ENCODE data around the gene ZNF532. TPM values are rescaled to one million over a fixed set of nuclear protein-coding genes. Genes with fewer than 3 reads are reported as not detected.
A peak's percentile ranks its signal among the peaks of the same experiment; 100 is the strongest.

ZNF532 gene
- total RNA-seq, 1 donor from 2014 or later, result 69.4 TPM

DNA sequence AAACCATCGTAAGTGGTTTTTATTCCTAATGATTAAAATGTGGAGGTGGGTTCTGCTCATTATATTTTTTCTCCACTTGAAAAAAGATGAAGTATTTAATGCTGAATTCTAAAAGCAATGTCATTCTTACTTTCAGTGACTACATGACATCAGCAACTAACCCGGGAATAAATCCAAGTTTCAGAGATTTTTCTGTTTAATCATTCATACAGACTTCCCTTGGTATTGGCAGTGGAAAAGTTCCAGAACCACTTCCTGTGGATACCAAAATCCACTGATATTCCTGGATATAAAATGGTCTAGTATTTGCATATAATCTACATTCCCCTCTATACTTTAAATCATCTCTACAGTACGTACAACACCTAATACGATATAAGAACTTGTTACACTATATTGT, 128.6 kb downstream of the ZNF532 start:
- Histone ChIP-seq H3K36me3 (ENCODE audit: control insufficient read depth in 3 of 3, insufficient read depth in 3 of 3, low read length in 3 of 3) (no peaks in the 10 kb centered on the region), H3K9ac (ENCODE audit: low read depth in 1 of 3, low read length in 3 of 3) (no peak overlapping the region), H3K27ac (ENCODE audit: low read depth, low read length) (peak overlapping the region; percentile 94), H3K4me3 (ENCODE audit: low read length in 3 of 3) (no peak overlapping the region), H3K9me3 (ENCODE audit: control insufficient read depth in 3 of 3, low read length in 3 of 3) (no peaks in the 10 kb centered on the region), H3K4me1 (ENCODE audit: control insufficient read depth in 3 of 3, insufficient read depth in 3 of 3, low read length in 3 of 3) (peaks cover 43 to 73% (median 45%) of the 10 kb centered on the region in 3 donors), H3K27me3 (ENCODE audit: control insufficient read depth in 3 of 3, insufficient read depth in 3 of 3, low read length in 3 of 3) (no peaks in the 10 kb centered on the region)

DNA sequence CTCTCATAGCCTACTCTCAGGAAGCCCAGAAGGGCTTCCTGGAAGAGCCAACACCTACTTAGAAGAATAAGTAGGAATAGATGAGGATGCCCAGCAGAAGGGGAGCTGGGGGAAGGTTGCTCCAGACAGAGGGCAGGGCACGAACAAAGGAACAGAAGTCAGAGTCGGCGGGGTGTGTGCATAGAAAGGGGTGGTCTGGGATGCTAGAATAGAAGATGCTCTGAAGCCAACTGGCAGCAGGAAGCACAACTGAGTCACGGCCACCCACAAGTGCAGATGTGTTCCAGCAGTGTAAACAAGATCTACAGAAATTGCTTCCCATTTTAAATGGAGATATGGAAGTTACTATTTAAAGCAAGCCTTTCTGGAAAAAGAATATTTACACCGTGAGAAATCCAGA, 131.0 kb downstream of the ZNF532 start:
- Histone ChIP-seq H3K9me3 (ENCODE audit: control insufficient read depth in 3 of 3, low read length in 3 of 3) (no peaks in the 10 kb centered on the region), H3K4me1 (ENCODE audit: control insufficient read depth in 3 of 3, insufficient read depth in 3 of 3, low read length in 3 of 3) (peaks cover 37 to 67% (median 47%) of the 10 kb centered on the region in 3 donors), H3K27me3 (ENCODE audit: control insufficient read depth in 3 of 3, insufficient read depth in 3 of 3, low read length in 3 of 3) (no peaks in the 10 kb centered on the region), H3K9ac (ENCODE audit: low read depth in 1 of 3, low read length in 3 of 3) (no peak overlapping the region), H3K4me3 (ENCODE audit: low read length in 3 of 3) (no peak overlapping the region), H3K27ac (ENCODE audit: low read depth, low read length) (peak overlapping the region; percentile 31), H3K36me3 (ENCODE audit: control insufficient read depth in 3 of 3, insufficient read depth in 3 of 3, low read length in 3 of 3) (no peaks in the 10 kb centered on the region)

DNA sequence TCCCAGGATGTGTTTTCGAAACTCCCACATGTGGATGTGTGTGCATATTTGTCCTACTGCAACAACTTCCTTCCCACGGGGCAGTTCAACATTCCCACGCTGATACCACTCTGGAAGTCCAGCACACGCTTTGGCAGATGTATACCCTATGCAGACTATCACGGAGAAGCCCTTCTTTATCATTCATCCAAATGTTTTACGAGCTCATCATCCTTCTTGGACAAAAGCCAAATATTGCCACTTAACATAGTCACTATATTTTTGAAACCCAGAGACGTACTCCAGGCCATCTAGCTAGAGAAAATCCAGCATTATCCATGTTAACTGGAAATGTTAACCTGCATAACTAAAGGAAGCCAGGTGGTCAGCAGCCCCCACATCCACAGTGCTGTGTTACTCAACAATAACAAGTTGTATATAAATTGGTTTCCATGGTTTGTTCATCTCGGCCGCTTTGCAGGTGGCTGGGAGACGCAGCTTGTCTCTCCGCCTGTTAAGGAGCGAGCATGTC, 131.5 kb downstream of the ZNF532 start:
- Histone ChIP-seq H3K9me3 (ENCODE audit: control insufficient read depth in 3 of 3, low read length in 3 of 3) (no peaks in the 10 kb centered on the region), H3K9ac (ENCODE audit: low read depth in 1 of 3, low read length in 3 of 3) (no peak overlapping the region), H3K27me3 (ENCODE audit: control insufficient read depth in 3 of 3, insufficient read depth in 3 of 3, low read length in 3 of 3) (no peaks in the 10 kb centered on the region), H3K4me1 (ENCODE audit: control insufficient read depth in 3 of 3, insufficient read depth in 3 of 3, low read length in 3 of 3) (peaks cover 32 to 62% (median 41%) of the 10 kb centered on the region in 3 donors), H3K36me3 (ENCODE audit: control insufficient read depth in 3 of 3, insufficient read depth in 3 of 3, low read length in 3 of 3) (no peaks in the 10 kb centered on the region), H3K4me3 (ENCODE audit: low read length in 3 of 3) (no peak overlapping the region), H3K27ac (ENCODE audit: low read depth, low read length) (peak overlapping the region; percentile 78)

DNA sequence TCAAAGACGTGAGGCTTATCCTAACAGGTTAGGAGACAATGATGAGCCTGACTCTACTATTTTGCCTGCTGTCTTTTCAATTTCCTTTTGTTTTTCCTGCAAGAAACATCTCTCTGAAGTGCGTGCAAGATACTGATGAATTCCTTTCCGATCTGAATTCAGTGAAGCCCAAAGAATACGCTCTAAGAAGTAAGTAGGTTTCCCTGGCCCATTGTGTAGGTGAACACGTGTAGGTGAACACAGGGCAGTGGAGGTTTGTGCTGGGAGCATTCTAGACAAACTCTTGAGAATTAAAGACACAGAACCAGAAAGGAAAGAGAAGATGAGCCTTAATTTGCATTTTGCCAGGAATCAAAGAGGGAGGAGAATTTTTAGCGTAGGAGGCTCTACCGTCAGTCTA, 132.0 kb downstream of the ZNF532 start:
- peaks cover 29 to 57% (median 36%) of the 10 kb centered on the region in 3 donors for H3K4me1 ChIP-seq (ENCODE audit: control insufficient read depth in 3 of 3, insufficient read depth in 3 of 3, low read length in 3 of 3)
- no peaks in the 10 kb centered on the region for H3K9me3 ChIP-seq (ENCODE audit: control insufficient read depth in 3 of 3, low read length in 3 of 3)
- peak overlapping the region; percentile 78 for H3K27ac ChIP-seq (ENCODE audit: low read depth, low read length)
- no peak overlapping the region for H3K9ac ChIP-seq (ENCODE audit: low read depth in 1 of 3, low read length in 3 of 3)
- no peaks in the 10 kb centered on the region for H3K27me3 ChIP-seq (ENCODE audit: control insufficient read depth in 3 of 3, insufficient read depth in 3 of 3, low read length in 3 of 3)
- no peaks in the 10 kb centered on the region for H3K36me3 ChIP-seq (ENCODE audit: control insufficient read depth in 3 of 3, insufficient read depth in 3 of 3, low read length in 3 of 3)
- H3K4me3 ChIP-seq (ENCODE audit: low read length in 3 of 3), result no peak overlapping the region

DNA sequence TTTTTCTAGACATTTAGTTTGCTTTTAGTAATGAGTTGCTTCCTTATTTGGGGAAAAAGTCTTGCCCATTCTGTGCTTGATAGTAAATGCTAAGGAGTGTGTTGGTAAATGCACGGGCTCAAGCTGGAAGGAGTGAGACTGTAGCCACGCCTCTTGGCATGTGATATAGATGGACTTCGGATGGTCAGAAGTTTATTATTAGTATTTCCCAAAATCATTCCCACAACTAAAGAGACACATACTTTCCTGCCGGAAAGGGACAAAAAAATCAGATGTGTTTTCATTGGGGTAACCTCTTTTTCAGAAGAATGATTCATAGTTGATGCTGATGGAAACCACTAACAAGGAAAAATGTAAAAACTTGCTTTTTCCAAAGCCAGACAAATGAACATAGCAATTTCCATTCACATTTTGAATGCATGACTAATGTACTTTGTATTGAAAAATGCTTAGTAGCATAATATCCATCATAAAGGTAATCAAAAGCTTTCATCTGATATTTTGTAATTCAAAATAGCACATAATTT, 133.2 kb downstream of the ZNF532 start:
- Histone ChIP-seq H3K27ac (ENCODE audit: low read depth, low read length) (peak overlapping the region; percentile 78), H3K36me3 (ENCODE audit: control insufficient read depth in 3 of 3, insufficient read depth in 3 of 3, low read length in 3 of 3) (no peaks in the 10 kb centered on the region), H3K4me1 (ENCODE audit: control insufficient read depth in 3 of 3, insufficient read depth in 3 of 3, low read length in 3 of 3) (peaks cover 19 to 45% (median 26%) of the 10 kb centered on the region in 3 donors)

DNA sequence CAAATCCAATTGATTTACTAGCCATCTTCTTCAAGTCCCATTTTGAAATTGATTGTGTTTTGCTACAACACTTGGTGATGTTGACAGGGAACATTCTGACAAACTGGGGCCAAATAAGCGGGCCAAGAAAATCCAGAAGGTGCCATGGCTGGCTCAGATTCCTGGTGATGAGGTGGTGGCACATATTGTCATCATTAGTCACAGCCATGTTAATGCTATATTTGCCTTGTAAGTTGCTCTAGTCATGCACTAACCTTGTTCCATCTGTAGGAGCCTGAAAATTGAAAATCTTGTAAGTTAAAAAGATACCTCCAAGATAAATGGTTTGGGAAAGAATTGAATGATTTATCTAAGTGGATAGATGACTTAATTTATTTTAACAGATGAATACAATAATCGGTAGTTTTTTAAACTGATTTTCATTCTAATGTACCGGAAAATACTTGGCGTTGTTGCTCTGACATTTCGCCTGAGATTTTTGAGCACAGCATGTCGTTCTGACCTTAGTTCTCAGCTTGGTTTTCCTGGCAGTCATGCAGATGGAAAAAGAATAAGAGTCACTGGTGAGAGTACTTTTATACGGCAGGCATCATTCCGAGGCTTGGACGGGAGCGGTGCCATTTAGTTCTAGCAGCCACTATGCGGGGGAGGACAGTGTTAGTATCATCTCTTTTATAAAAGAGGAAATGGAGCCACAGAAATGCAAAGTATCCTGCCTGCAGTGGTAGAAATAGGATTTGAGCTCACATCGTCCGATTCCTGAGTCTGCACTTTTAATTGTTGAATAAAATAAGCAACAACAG, 133.9 kb downstream of the ZNF532 start:
- H3K4me3 ChIP-seq (ENCODE audit: low read length in 3 of 3), result peak overlapping the region; percentile 22 to 48 (median 26)
- H3K27me3 ChIP-seq (ENCODE audit: control insufficient read depth in 3 of 3, insufficient read depth in 3 of 3, low read length in 3 of 3), result no peaks in the 10 kb centered on the region
- peak overlapping the region; percentile 78 for H3K27ac ChIP-seq (ENCODE audit: low read depth, low read length)
- H3K9ac ChIP-seq (ENCODE audit: low read depth in 1 of 3, low read length in 3 of 3), result peak overlapping the region; percentile 4 to 68 (median 26)
- H3K9me3 ChIP-seq (ENCODE audit: control insufficient read depth in 3 of 3, low read length in 3 of 3), result no peaks in the 10 kb centered on the region
- peaks cover 19 to 45% (median 26%) of the 10 kb centered on the region in 3 donors for H3K4me1 ChIP-seq (ENCODE audit: control insufficient read depth in 3 of 3, insufficient read depth in 3 of 3, low read length in 3 of 3)
- no peaks in the 10 kb centered on the region for H3K36me3 ChIP-seq (ENCODE audit: control insufficient read depth in 3 of 3, insufficient read depth in 3 of 3, low read length in 3 of 3)

More for the DNA sequence above, 133.2 kb downstream of the ZNF532 start:
- Histone ChIP-seq H3K4me3 (ENCODE audit: low read length in 3 of 3) (peak overlapping the region in 1 of 3 donors; percentile 2), H3K27me3 (ENCODE audit: control insufficient read depth in 3 of 3, insufficient read depth in 3 of 3, low read length in 3 of 3) (no peaks in the 10 kb centered on the region), H3K9me3 (ENCODE audit: control insufficient read depth in 3 of 3, low read length in 3 of 3) (no peaks in the 10 kb centered on the region), H3K9ac (ENCODE audit: low read depth in 1 of 3, low read length in 3 of 3) (peak overlapping the region in 1 of 3 donors; percentile 8)

DNA sequence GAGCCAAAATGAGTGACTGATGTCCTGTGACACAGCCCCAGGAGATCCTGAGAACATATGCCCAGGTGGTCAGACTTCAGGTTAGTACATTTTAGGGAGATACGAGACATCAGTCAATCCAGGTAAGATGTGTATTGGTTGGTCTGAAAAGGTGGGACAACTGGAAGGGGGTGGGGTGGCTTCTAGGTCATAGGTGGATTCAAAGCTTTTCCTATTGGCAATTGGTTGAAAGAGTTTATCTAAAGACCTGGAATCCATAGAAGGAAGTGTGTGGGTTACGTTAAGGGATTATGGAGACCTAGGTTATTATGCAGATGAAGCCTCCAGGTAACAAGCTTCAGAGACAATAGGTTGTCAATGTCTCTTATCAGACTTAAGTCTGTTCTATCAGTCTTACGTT, 136.5 kb downstream of the ZNF532 start:
- no peak overlapping the region for H3K4me3 ChIP-seq (ENCODE audit: low read length in 3 of 3)

DNA sequence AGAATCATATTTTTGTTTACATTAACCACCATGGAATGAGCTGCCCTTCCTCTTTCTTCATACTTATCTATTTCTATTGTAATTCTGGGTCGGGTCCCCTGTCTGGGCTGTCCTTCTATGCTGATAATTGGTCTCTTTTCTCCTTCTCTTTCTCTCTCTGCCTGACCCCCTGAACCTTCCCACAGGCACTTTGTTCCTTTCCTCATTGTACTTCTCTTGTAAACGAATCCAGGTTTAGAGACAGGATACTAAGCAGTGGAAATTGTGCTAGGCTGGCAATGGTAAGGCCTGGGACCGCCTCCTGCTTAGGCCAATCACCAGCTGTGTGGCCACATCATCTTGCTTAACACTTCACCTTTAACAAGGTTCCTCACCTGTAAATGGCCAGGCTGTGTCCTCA, 137.0 kb downstream of the ZNF532 start:
- H3K4me1 ChIP-seq (ENCODE audit: control insufficient read depth in 3 of 3, insufficient read depth in 3 of 3, low read length in 3 of 3), result peaks cover 24 to 42% (median 25%) of the 10 kb centered on the region in 3 donors
- H3K27me3 ChIP-seq (ENCODE audit: control insufficient read depth in 3 of 3, insufficient read depth in 3 of 3, low read length in 3 of 3), result no peaks in the 10 kb centered on the region
- H3K36me3 ChIP-seq (ENCODE audit: control insufficient read depth in 3 of 3, insufficient read depth in 3 of 3, low read length in 3 of 3), result no peaks in the 10 kb centered on the region
- no peak overlapping the region for H3K4me3 ChIP-seq (ENCODE audit: low read length in 3 of 3)
- H3K9me3 ChIP-seq (ENCODE audit: control insufficient read depth in 3 of 3, low read length in 3 of 3), result no peaks in the 10 kb centered on the region
- H3K9ac ChIP-seq (ENCODE audit: low read depth in 1 of 3, low read length in 3 of 3), result no peak overlapping the region
- H3K27ac ChIP-seq (ENCODE audit: low read depth, low read length), result peak overlapping the region; percentile 9

More for the DNA sequence above, 136.5 kb downstream of the ZNF532 start:
- H3K27ac ChIP-seq (ENCODE audit: low read depth, low read length), result no peak overlapping the region
- no peak overlapping the region for H3K9ac ChIP-seq (ENCODE audit: low read depth in 1 of 3, low read length in 3 of 3)
- no peaks in the 10 kb centered on the region for H3K27me3 ChIP-seq (ENCODE audit: control insufficient read depth in 3 of 3, insufficient read depth in 3 of 3, low read length in 3 of 3)
- peaks cover 21 to 45% (median 27%) of the 10 kb centered on the region in 3 donors for H3K4me1 ChIP-seq (ENCODE audit: control insufficient read depth in 3 of 3, insufficient read depth in 3 of 3, low read length in 3 of 3)
- no peaks in the 10 kb centered on the region for H3K36me3 ChIP-seq (ENCODE audit: control insufficient read depth in 3 of 3, insufficient read depth in 3 of 3, low read length in 3 of 3)
- no peaks in the 10 kb centered on the region for H3K9me3 ChIP-seq (ENCODE audit: control insufficient read depth in 3 of 3, low read length in 3 of 3)

DNA sequence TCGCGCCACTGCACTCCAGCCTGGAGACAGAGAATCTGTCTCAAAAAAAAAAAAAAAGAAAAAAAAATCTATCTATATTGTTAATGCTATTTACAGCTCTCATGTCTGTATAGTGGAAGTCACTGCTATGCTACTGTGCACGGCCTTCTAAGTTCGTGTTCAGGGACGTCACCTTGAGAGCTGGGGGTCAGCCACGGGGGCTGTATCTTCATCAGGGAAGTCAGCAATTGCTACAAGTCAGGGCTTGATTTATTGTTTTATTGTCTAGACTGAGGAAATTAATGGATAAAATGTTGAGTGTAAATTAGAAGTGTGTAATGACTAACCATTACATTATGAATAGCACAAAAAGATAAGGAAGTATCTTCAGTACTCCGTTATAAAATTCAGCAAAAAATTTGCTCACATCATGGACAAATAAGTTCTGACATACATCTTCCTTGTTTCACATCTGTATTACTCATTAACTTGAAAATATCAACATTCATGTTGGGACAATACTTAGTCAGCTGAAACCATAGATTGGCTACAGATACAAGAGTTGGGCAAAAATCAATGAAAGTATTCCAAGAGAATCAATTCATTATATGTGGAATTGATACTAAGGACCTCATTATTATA, 138.4 kb downstream of the ZNF532 start:
- H3K4me3 ChIP-seq (ENCODE audit: low read length in 3 of 3), result no peak overlapping the region
- H3K9me3 ChIP-seq (ENCODE audit: control insufficient read depth in 3 of 3, low read length in 3 of 3), result no peaks in the 10 kb centered on the region
- no peaks in the 10 kb centered on the region for H3K36me3 ChIP-seq (ENCODE audit: control insufficient read depth in 3 of 3, insufficient read depth in 3 of 3, low read length in 3 of 3)
- no peak overlapping the region for H3K27ac ChIP-seq (ENCODE audit: low read depth, low read length)
- H3K27me3 ChIP-seq (ENCODE audit: control insufficient read depth in 3 of 3, insufficient read depth in 3 of 3, low read length in 3 of 3), result no peaks in the 10 kb centered on the region
- no peak overlapping the region for H3K9ac ChIP-seq (ENCODE audit: low read depth in 1 of 3, low read length in 3 of 3)
- H3K4me1 ChIP-seq (ENCODE audit: control insufficient read depth in 3 of 3, insufficient read depth in 3 of 3, low read length in 3 of 3), result peaks cover 18 to 29% (median 23%) of the 10 kb centered on the region in 3 donors

Measured in skeletal muscle tissue (tissue), 4 donors.